NCI-H2227 (cell line): Measurements from ENCODE around the gene TNIK.

Experiments
- DNase-seq: peaks from one replicate; lab custom pipeline; 2025; ENCODE audit not compliant: unreplicated experiment; lab: John Stamatoyannopoulos, UW

Gene TNIK

GRCh38 chr3:171200750-171201088 is 259.5 kb downstream of the TNIK start:
- DNase-seq: no peak

- no peak for DNase-seq
These were observed 260.0 kb downstream of the TNIK start for GRCh38 chr3:171200052-171200749.

- DNase-seq: no peak
These were observed 260.8 kb downstream of the TNIK start for GRCh38 chr3:171199473-171199829.

GRCh38 chr3:171198781-171199472 is 261.3 kb downstream of the TNIK start:
- no peak for DNase-seq

GRCh38 chr3:171195686-171196085 is 264.5 kb downstream of the TNIK start:
- DNase-seq: no peak

- DNase-seq: no peak
These were observed 265.2 kb downstream of the TNIK start for GRCh38 chr3:171194965-171195364.

GRCh38 chr3:171193693-171194092 is 266.5 kb downstream of the TNIK start:
- DNase-seq: no peak

- DNase-seq: no peak
These were observed 267.9 kb downstream of the TNIK start for GRCh38 chr3:171192176-171192854.

GRCh38 chr3:171190668-171191067 is 269.5 kb downstream of the TNIK start:
- no peak for DNase-seq

GRCh38 chr3:171189394-171190080 is 270.7 kb downstream of the TNIK start:
- DNase-seq: no peak

- DNase-seq: peak; percentile 46
These were observed 272.4 kb downstream of the TNIK start for GRCh38 chr3:171187706-171188290.

GRCh38 chr3:171186817-171187500 is 273.2 kb downstream of the TNIK start:
- no peak for DNase-seq

- DNase-seq: no peak
These were observed 273.8 kb downstream of the TNIK start for GRCh38 chr3:171186383-171186782.

GRCh38 chr3:171185959-171186358 is 274.2 kb downstream of the TNIK start:
- no peak for DNase-seq

- DNase-seq: no peak
These were observed 275.8 kb downstream of the TNIK start for GRCh38 chr3:171184372-171184771.

- no peak for DNase-seq
These were observed 277.2 kb downstream of the TNIK start for GRCh38 chr3:171183042-171183441.

- DNase-seq: no peak
These were observed 278.1 kb downstream of the TNIK start for GRCh38 chr3:171181907-171182690.

- no peak for DNase-seq
These were observed 281.5 kb downstream of the TNIK start for GRCh38 chr3:171178714-171179113.

GRCh38 chr3:171177553-171177952 is 282.7 kb downstream of the TNIK start:
- DNase-seq: no peak

GRCh38 chr3:171177056-171177455 is 283.1 kb downstream of the TNIK start:
- no peak for DNase-seq
